H9 (cell line): Measurements from ENCODE around the gene HMCN1. TPM values are rescaled to one million over a fixed set of nuclear protein-coding genes. Genes with fewer than 3 reads are reported as not detected.

Source experiments
- DNase-seq: peaks from one replicate; pipeline ENCODE4 v3.0.0-alpha.2; 2017
- H2AFZ ChIP-seq: one replicate; pipeline ENCODE4 v1.6.1; 2013; ENCODE audit warnings: mild to moderate bottlenecking, low read length, control low read depth, moderate library complexity
- H2AK5ac ChIP-seq: 2 replicates; pipeline ENCODE4 v1.6.1; 2013; ENCODE audit warnings: low read length, control low read depth, mixed read lengths; ENCODE audit not compliant: insufficient read length
- H2BK120ac ChIP-seq: one replicate; pipeline ENCODE4 v1.6.1; 2013; ENCODE audit warnings: low read depth, mild to moderate bottlenecking, low read length, control low read depth, inconsistent platforms; ENCODE audit not compliant: poor library complexity, severe bottlenecking
- H2BK12ac ChIP-seq: 2 replicates; pipeline ENCODE4 v1.6.1; 2013; ENCODE audit warnings: low read length, control low read depth, mixed read lengths, low read depth; ENCODE audit not compliant: insufficient read length
- H2BK15ac ChIP-seq: 2 replicates; pipeline ENCODE4 v1.6.1; 2013; ENCODE audit warnings: low read depth, low read length, control low read depth
- H2BK20ac ChIP-seq: one replicate; pipeline ENCODE4 v1.6.1; 2013; ENCODE audit warnings: low read depth, mild to moderate bottlenecking, low read length, control low read depth, inconsistent platforms; ENCODE audit not compliant: poor library complexity, severe bottlenecking
- H2BK5ac ChIP-seq: 2 replicates; pipeline ENCODE4 v1.6.1; 2013; ENCODE audit warnings: low read length, control low read depth, mixed read lengths; ENCODE audit not compliant: insufficient read length
- H3K14ac ChIP-seq: 2 replicates; pipeline ENCODE4 v1.6.1; 2013; ENCODE audit warnings: low read length, control low read depth; ENCODE audit not compliant: insufficient read depth
- H3K18ac ChIP-seq: 2 replicates; pipeline ENCODE4 v1.6.1; 2013; ENCODE audit warnings: low read depth, mild to moderate bottlenecking, mixed read lengths, low read length, control low read depth; ENCODE audit not compliant: insufficient read length
- H3K23ac ChIP-seq: 2 replicates; pipeline ENCODE4 v1.6.1; 2013; ENCODE audit warnings: low read length, control low read depth, mixed read lengths, low read depth; ENCODE audit not compliant: insufficient read length
- H3K23me2 ChIP-seq: 2 replicates; pipeline ENCODE4 v1.6.1; 2013; ENCODE audit warnings: low read depth, mild to moderate bottlenecking, mixed read lengths, low read length, control low read depth; ENCODE audit not compliant: insufficient read length, poor library complexity, severe bottlenecking
- H3K27ac ChIP-seq: 2 replicates; pipeline ENCODE4 v1.5.1; 2013; ENCODE audit warnings: low read length, control low read depth, mixed read lengths, low read depth; ENCODE audit not compliant: insufficient read length
- H3K27me3 ChIP-seq: 2 replicates; pipeline ENCODE4 v1.6.1; 2013; ENCODE audit warnings: low read length, control low read depth, inconsistent platforms; ENCODE audit not compliant: insufficient read depth
- H3K4ac ChIP-seq: 2 replicates; pipeline ENCODE4 v1.6.1; 2013; ENCODE audit warnings: low read depth, mild to moderate bottlenecking, control low read depth, inconsistent platforms, low read length, moderate library complexity
- H3K4me1 ChIP-seq: 2 replicates; pipeline ENCODE4 v1.6.1; 2013; ENCODE audit warnings: low read length, control low read depth, inconsistent platforms; ENCODE audit not compliant: insufficient read depth
- H3K4me2 ChIP-seq: 2 replicates; pipeline ENCODE4 v1.6.1; 2013; ENCODE audit warnings: low read length, control low read depth, mixed read lengths; ENCODE audit not compliant: insufficient read length, insufficient read depth
- H3K56ac ChIP-seq: 2 replicates; pipeline ENCODE4 v1.6.1; 2013; ENCODE audit warnings: low read depth, mild to moderate bottlenecking, mixed read lengths, low read length, control low read depth; ENCODE audit not compliant: insufficient read length
- H3K79me1 ChIP-seq: 2 replicates; pipeline ENCODE4 v1.6.1; 2013; ENCODE audit warnings: low read depth, mild to moderate bottlenecking, moderate library complexity, low read length, control low read depth, inconsistent platforms; ENCODE audit not compliant: insufficient read depth, poor library complexity, severe bottlenecking
- H3K79me2 ChIP-seq: 2 replicates; pipeline ENCODE4 v1.6.1; 2013; ENCODE audit warnings: low read length, control low read depth, inconsistent platforms; ENCODE audit not compliant: insufficient read depth
- H3K9ac ChIP-seq: 2 replicates; pipeline ENCODE4 v1.6.1; 2013; ENCODE audit warnings: low read length, control low read depth, mixed read lengths; ENCODE audit not compliant: insufficient read length; ENCODE audit errors: extremely low read depth
- H3K9me3 ChIP-seq: one replicate; pipeline ENCODE4 v1.6.1; 2013; ENCODE audit warnings: low read depth, low read length, inconsistent platforms; ENCODE audit not compliant: control insufficient read depth
- H3T11ph ChIP-seq: one replicate; pipeline ENCODE4 v1.6.1; 2013; ENCODE audit warnings: mild to moderate bottlenecking, low read length, control low read depth, inconsistent platforms
- H4K20me1 ChIP-seq: one replicate; pipeline ENCODE4 v1.6.1; 2013; ENCODE audit not compliant: control insufficient read depth, insufficient read length, insufficient read depth
- H4K5ac ChIP-seq: 2 replicates; pipeline ENCODE4 v1.6.1; 2013; ENCODE audit warnings: low read depth, mild to moderate bottlenecking, mixed read lengths, low read length, control low read depth; ENCODE audit not compliant: insufficient read length
- H4K8ac ChIP-seq: replicated peaks from 2 replicates; pipeline ENCODE4 v1.6.1; 2013; ENCODE audit warnings: low read length, control low read depth, mixed read lengths, low read depth; ENCODE audit not compliant: insufficient read length
- H4K91ac ChIP-seq: 2 replicates; pipeline ENCODE4 v1.6.1; 2013; ENCODE audit warnings: low read depth, mild to moderate bottlenecking, moderate library complexity, mixed read lengths, low read length, control low read depth; ENCODE audit not compliant: insufficient read length
- H3K27ac Mint-ChIP-seq, 3 experiments: 2 replicates in 2 of 3; 3 replicates in 1 of 3; pipeline ENCODE4 v1.8.0; 2020 to 2021; ENCODE audit warnings: mixed read lengths in 3 of 3, mild to moderate bottlenecking in 1 of 3, moderate library complexity in 1 of 3
- H3K27me3 Mint-ChIP-seq: 2 replicates; pipeline ENCODE4 v1.8.0; 2021; ENCODE audit warnings: low read depth, mild to moderate bottlenecking, moderate library complexity, mixed read lengths
- H3K36me3 Mint-ChIP-seq, 3 experiments: 2 replicates in 2 of 3; 3 replicates in 1 of 3; pipeline ENCODE4 v1.8.0; 2020 to 2021; ENCODE audit warnings: low read depth in 3 of 3, mixed read lengths in 3 of 3; ENCODE audit not compliant: insufficient read depth in 1 of 3
- H3K4me1 Mint-ChIP-seq, 2 experiments: 2 replicates each; pipeline ENCODE4 v1.8.0; 2020; ENCODE audit warnings: mixed read lengths in 2 of 2
- H3K4me3 Mint-ChIP-seq, 2 experiments: 2 replicates in 1 of 2; 3 replicates in 1 of 2; pipeline ENCODE4 v1.8.0; 2020 to 2021; ENCODE audit warnings: mild to moderate bottlenecking in 2 of 2, mixed read lengths in 2 of 2, moderate library complexity in 1 of 2
- H3K9me3 Mint-ChIP-seq, 2 experiments: 2 replicates in 1 of 2; 3 replicates in 1 of 2; pipeline ENCODE4 v1.8.0; 2020; ENCODE audit warnings: mild to moderate bottlenecking in 2 of 2, mixed read lengths in 2 of 2, moderate library complexity in 1 of 2
- CTCF ChIP-seq: fragments of 200-600 bp; sonication (generic); conservative IDR thresholded peaks from 3 replicates; pipeline ENCODE4 v1.8.0; 2021; ENCODE audit warnings: antibody characterized with exemption, mild to moderate bottlenecking
- WGBS: extraction: QIAGEN DNeasy Blood & Tissue Kit; methylation state at CpG from one replicate; pipeline ENCODE4 v1.1.7; 2013; ENCODE audit warnings: missing lambda C conversion rate, low lambda C conversion rate, mixed read lengths; ENCODE audit not compliant: insufficient read length; ENCODE audit errors: extremely low coverage; 5-methylcytosine and 5-hydroxymethylcytosine counted together
- total RNA-seq: library from RNA; stranded (reverse); gene quantifications from 2 replicates; pipeline ENCODE4 v1.2.1, GENCODE V29; 2021

The HMCN1 gene
- total RNA-seq, 1 experiment from 2014 or later: 3.3 TPM

DNA sequence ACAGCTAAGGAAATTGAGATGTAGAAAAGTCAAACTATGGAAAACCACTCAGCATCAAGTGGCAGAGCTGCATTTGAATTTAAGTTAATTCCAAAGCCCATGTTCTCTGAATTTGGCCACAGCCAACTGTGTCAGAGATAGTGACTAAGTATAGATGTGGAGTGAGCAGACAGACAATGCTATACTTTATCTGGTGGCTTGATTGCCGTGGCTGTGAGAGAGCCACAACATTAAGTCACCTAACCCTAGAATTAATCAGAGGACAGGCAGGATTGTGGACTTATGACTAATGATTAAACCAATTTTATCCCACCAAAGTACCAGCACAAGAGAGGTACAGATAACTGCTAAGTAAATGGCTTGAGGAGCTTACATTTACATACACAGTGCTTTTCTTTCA is 431.1 kb downstream of the HMCN1 start:
- H3K4me2 ChIP-seq: no peak overlapping the region
- no peak overlapping the region for H4K5ac ChIP-seq
- no peak overlapping the region for H3K27ac ChIP-seq
- H3K9me3 ChIP-seq: no peaks in the 10 kb centered on the region
- Mint-ChIP-seq H3K9me3 (peaks cover 14 to 18% of the 10 kb centered on the region in 2 experiments), H3K27ac (peak overlapping the region in 1 of 3 experiments; percentile 40; a peak in 1 of 7 replicates), H3K4me3 (no peak overlapping the region), H3K4me1 (no peaks in the 10 kb centered on the region), H3K27me3 (no peaks in the 10 kb centered on the region), H3K36me3 (peaks cover 7 to 18% (median 10%) of the 10 kb centered on the region in 3 experiments)
- no peak overlapping the region for H3K56ac ChIP-seq
- DNase-seq: no peak
- no peaks in the 10 kb centered on the region for H3K27me3 ChIP-seq
- H3K23ac ChIP-seq: no peak overlapping the region
- H3K9ac ChIP-seq: no peak overlapping the region
- no peak overlapping the region for H2BK120ac ChIP-seq
- no peak overlapping the region for H4K91ac ChIP-seq
- H2BK20ac ChIP-seq: no peak overlapping the region
- no peak overlapping the region for H2BK5ac ChIP-seq
- no peak overlapping the region for H2AFZ ChIP-seq
- no peak overlapping the region for H3K18ac ChIP-seq
- no peaks in the 10 kb centered on the region for H3K4me1 ChIP-seq
- no peak overlapping the region for H3K4ac ChIP-seq
- H2BK12ac ChIP-seq: no peak overlapping the region
- no peaks in the 10 kb centered on the region for H3K23me2 ChIP-seq
- no peak for TF ChIP-seq CTCF
- H2AK5ac ChIP-seq: no peak overlapping the region
- H4K8ac ChIP-seq: no peak overlapping the region
- no CpG with 5 or more reads among the region's 1 CpG for WGBS
- H3T11ph ChIP-seq: no peak overlapping the region
- no peaks in the 10 kb centered on the region for H4K20me1 ChIP-seq
- no peaks in the 10 kb centered on the region for H3K79me1 ChIP-seq
- H3K14ac ChIP-seq: no peak overlapping the region
- H2BK15ac ChIP-seq: no peak overlapping the region
- H3K79me2 ChIP-seq: no peaks in the 10 kb centered on the region
